Measurements from ENCODE around the gene SLC5A1.

The SLC5A1 gene

GRCh38 chr22:32100711-32101110 lies 57.6 kb downstream of the SLC5A1 start:
- TF ChIP-seq, protein P1, sequence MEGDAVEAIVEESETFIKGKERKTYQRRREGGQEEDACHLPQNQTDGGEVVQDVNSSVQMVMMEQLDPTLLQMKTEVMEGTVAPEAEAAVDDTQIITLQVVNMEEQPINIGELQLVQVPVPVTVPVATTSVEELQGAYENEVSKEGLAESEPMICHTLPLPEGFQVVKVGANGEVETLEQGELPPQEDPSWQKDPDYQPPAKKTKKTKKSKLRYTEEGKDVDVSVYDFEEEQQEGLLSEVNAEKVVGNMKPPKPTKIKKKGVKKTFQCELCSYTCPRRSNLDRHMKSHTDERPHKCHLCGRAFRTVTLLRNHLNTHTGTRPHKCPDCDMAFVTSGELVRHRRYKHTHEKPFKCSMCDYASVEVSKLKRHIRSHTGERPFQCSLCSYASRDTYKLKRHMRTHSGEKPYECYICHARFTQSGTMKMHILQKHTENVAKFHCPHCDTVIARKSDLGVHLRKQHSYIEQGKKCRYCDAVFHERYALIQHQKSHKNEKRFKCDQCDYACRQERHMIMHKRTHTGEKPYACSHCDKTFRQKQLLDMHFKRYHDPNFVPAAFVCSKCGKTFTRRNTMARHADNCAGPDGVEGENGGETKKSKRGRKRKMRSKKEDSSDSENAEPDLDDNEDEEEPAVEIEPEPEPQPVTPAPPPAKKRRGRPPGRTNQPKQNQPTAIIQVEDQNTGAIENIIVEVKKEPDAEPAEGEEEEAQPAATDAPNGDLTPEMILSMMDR (IDR thresholded peaks at IDR 0.05; ENCODE audit: insufficient read depth, low read depth, low read length, missing control alignments), result no peak
- no peak for DNase-seq (ENCODE audit: low read depth)
- H3K4me3 ChIP-seq (ENCODE audit: low read depth, low read length), result no peak overlapping the region

DNA sequence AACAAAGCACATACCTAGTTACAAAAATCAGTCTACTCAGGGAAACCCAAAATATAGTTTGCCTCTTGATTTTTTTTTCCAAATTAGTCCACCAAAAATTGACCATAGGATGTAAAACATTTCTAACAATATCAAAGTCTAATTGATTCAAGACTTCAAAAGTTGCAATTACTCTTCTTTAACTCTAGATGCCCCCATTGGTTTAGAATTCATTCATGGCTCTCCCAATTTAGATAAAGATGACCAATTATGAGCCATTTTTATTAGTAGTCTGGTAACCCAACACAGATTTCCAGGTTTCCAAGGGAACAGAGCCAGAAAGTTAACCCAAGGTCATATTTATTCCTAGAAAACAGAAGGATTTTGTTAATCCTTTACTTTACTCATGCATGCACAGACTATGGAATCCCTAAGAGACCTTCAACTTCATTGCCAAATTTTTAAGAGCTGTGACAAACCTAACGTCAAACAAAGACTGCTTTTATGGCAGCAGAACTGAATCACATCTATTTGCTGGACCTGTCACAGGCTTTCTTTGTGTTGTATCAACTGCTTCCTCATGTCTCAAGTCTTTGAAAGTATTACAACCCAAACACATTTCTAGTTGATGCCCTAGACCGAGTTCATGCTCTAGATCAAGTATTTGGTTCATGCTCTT lies 60.7 kb downstream of the SLC5A1 start:
- TF ChIP-seq, protein P1 (IDR thresholded peaks at IDR 0.05; ENCODE audit: insufficient read depth, low read depth, low read length, missing control alignments), result peak; percentile 17
- H3K4me3 ChIP-seq (ENCODE audit: low read depth, low read length), result no peak overlapping the region
- DNase-seq (ENCODE audit: low read depth), result no peak

DNA sequence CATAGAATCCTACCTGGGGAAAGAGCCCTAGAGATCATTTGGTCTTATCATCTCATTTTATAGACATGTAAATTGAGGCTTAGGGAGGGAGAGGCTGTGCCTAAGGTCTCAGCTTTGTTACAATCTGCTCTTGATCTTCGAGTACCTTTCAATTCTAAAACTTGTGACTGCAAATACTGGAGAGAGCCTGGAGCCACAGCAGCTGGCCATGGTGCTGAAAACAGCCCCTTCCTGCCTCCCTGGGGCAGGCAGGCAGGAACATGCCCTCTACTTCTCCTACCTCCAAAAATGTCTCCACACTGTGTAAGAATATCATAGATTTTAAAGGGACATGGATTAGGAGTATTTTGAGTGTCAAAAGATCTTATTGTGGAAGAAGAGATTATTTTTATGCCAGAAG lies 63.9 kb downstream of the SLC5A1 start:
- DNase-seq (ENCODE audit: low read depth), result peak; percentile 10
- TF ChIP-seq, protein P1 (IDR thresholded peaks at IDR 0.05; ENCODE audit: insufficient read depth, low read depth, low read length, missing control alignments), result no peak
- no peak overlapping the region for H3K4me3 ChIP-seq (ENCODE audit: low read depth, low read length)

DNA sequence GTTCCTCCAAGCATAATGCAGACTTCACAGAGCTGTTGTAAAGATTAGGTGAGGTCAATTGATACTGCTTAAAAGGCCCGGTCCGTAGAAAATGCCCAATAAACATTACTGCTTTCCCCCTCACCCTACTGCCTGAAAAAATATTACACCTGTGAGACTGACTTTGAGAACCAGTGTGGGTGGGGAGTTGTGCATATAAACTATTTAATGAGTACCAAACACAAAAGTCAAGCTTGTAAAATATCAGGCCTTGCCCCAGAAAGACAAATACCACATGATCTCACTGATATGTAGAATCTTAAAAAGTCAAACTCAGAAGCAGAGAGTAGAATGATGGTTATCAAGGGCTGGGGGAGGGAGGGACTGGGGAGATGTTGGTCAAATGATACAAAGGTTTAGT lies 69.3 kb downstream of the SLC5A1 start:
- H3K4me3 ChIP-seq (ENCODE audit: low read depth, low read length), result no peak overlapping the region
- DNase-seq (ENCODE audit: low read depth), result no peak
- TF ChIP-seq, protein P1 (IDR thresholded peaks at IDR 0.05; ENCODE audit: insufficient read depth, low read depth, low read length, missing control alignments), result no peak

- DNase-seq (ENCODE audit: low read depth), result no peak
- TF ChIP-seq, protein P1 (IDR thresholded peaks at IDR 0.05; ENCODE audit: insufficient read depth, low read depth, low read length, missing control alignments), result no peak
- no peak overlapping the region for H3K4me3 ChIP-seq (ENCODE audit: low read depth, low read length)
Observed at GRCh38 chr22:32119568-32120235, 76.6 kb downstream of the SLC5A1 start.

- no peak for DNase-seq (ENCODE audit: low read depth)
- H3K4me3 ChIP-seq (ENCODE audit: low read depth, low read length), result no peak overlapping the region
- TF ChIP-seq, protein P1 (IDR thresholded peaks at IDR 0.05; ENCODE audit: insufficient read depth, low read depth, low read length, missing control alignments), result no peak
Observed at GRCh38 chr22:32120603-32121002, 77.5 kb downstream of the SLC5A1 start.

Data from GM12865 (cell line).